Measurements from ENCODE around the gene TMEM269.

DNA sequence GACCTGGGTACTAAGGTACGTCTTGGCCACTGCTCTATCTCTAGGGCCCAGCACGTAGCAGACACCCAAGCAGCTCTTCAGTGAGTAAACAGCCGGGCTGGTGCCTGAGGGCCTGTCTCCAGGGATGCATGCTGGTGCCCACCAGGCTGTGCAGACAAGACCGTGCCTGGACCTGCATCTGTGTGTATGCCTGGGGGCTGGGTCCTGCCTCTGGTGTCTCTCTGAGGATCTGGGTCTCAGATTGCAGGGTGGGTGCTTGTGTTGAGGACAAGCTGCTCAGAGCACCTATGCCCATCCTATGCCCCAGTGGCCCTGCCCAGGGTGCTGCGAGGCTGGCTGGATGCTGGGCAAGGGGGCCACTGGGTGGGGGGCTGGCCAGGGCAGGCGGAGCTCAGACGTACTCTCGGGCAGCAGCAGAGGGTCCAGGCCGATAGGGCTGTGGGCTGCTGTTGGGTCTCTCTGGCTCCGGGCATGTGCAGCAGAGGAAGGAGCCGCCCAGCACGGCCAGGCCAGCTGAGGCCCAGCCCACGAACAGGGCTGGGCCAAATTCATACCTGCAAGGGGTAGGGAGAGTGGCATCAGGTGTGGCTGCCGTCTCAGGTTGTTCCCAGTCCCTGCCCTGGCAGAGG, 49.2 kb upstream of the TMEM269 start:
- TF ChIP-seq, protein P1, sequence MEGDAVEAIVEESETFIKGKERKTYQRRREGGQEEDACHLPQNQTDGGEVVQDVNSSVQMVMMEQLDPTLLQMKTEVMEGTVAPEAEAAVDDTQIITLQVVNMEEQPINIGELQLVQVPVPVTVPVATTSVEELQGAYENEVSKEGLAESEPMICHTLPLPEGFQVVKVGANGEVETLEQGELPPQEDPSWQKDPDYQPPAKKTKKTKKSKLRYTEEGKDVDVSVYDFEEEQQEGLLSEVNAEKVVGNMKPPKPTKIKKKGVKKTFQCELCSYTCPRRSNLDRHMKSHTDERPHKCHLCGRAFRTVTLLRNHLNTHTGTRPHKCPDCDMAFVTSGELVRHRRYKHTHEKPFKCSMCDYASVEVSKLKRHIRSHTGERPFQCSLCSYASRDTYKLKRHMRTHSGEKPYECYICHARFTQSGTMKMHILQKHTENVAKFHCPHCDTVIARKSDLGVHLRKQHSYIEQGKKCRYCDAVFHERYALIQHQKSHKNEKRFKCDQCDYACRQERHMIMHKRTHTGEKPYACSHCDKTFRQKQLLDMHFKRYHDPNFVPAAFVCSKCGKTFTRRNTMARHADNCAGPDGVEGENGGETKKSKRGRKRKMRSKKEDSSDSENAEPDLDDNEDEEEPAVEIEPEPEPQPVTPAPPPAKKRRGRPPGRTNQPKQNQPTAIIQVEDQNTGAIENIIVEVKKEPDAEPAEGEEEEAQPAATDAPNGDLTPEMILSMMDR (IDR thresholded peaks at IDR 0.05; ENCODE audit: low read length) = no peak
- TF ChIP-seq EZH2 (optimal IDR thresholded peaks at IDR 0.05; ENCODE audit: low read depth, low read length) (no peak), EZH2phosphoT487 (IDR thresholded peaks at IDR 0.05; ENCODE audit: low read length) (no peak)

Measured in MM.1S (cell line).